Epithelial cell of prostate (primary cell): ENCODE results near the gene GPRC5D.

Experiments
- DNase-seq: peaks from one replicate; pipeline ENCODE4 v3.0.0-alpha.2; 2011; ENCODE audit warnings: low read depth, low spot score
- H3K27ac ChIP-seq: fragments of 450-650 bp; 2 replicates; pipeline ENCODE4 v1.5.1; 2017; ENCODE audit warnings: mild to moderate bottlenecking

The GPRC5D gene

DNA sequence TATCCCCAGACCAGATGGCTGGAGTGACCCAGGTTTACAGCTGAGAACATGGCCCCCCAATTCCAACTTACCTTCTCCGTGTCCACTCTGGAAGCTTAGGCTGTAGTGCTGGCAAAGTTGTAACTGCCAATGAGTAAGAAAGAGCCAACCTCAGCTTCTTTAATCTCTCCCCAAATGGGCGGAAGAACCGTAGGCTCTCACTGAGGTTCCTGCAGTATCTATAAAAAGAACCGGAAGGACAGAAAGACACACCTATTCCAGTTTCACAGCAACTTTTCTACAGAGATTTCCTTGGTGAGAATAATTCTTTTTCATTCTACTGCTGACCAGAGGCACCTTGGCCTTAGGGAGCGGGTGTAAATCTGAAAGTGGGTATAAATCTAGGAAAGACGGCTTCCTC is at the start of gene GPRC5D:
Gene GPRC5D (minus strand): TSS at position 135 of the 400 bp plus-strand sequence. CDS start 1,786 bp downstream, outside the sequence.
- H3K27ac ChIP-seq: no peak within 1 kb of the TSS
- DNase-seq: no peak

DNA sequence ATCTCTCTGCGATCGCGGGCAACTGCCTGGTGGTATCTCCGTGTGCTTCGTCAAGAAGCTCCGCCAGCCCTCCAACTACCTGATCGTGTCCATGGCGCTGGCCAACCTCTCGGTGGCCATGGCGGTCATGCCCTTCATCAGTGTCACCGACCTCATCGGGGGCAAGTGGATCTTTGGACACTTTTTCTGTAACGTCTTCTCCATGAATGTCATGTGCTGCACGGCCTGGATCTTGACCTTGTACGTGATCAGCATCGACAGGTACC is 49.7 kb upstream of the GPRC5D start:
- peak overlapping the region; percentile 79 for H3K27ac ChIP-seq

GRCh38 chr12:13000925-13001774 is 49.2 kb upstream of the GPRC5D start:
- H3K27ac ChIP-seq: peak overlapping the region; percentile 79
- DNase-seq: no peak

More for the DNA sequence above, 49.7 kb upstream of the GPRC5D start:
- DNase-seq: no peak

DNA sequence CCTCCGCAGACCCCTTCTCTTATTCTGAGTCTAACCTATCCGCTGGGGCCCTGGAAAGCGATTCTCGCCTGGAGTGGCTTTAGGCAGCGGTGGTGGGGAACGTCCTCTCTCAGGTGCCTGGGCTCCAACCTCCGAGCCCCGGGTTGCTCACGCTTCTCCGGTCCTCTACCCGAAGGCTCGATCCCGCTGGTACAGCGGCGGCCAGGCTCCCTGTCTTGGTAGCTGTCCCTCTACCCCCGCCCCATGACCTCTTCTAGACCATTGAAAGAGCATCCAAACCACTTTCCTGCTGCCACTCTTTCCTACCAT is 48.6 kb upstream of the GPRC5D start:
- DNase-seq: no peak
- peak overlapping the region; percentile 79 for H3K27ac ChIP-seq

DNA sequence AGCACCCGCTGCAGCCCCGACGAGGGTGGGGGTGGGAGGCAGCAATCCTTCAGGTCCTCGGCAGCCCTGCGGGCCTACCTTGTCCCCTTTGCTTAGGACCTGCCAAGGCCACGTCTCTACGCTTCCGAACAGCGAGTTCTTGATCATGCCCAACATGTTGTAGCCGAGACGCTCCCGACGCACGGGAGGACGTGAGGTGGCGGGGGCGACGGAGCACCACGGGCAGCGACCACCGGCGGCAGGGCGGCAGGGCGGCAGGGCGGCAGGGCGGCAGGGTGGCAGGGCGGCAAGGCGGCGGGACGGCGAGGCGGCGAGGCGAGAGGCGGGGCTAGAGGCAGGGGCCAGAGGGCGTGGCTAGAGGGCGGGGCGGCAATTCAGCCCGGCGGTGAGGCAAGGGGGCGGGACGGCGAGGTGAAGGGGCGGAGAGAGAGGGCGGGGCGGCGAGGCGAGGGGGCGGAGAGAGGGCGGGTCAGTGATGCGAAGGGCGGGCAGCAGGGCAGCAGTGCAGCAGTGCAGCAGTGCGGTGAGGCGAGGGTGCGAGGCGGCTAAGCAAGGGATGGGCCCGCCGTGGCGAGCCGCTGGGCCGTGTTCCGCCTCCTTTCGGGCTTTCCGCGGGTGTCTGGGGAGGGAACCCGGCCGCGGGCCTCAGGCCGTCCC is 48.1 kb upstream of the GPRC5D start, which contains the start of gene HEBP1:
Gene HEBP1 (minus strand): TSS at position 307 of the 657 bp plus-strand sequence. CDS start 151 bp downstream, at position 156.
- peak; percentile 29 for DNase-seq
- peak within 1 kb of the TSS; percentile 79 for H3K27ac ChIP-seq

GRCh38 chr12:12999271-12999958 is 47.4 kb upstream of the GPRC5D start:
- no peak for DNase-seq
- H3K27ac ChIP-seq: no peak overlapping the region

GRCh38 chr12:12998248-12998647 is 46.3 kb upstream of the GPRC5D start:
- no peak for DNase-seq
- no peak overlapping the region for H3K27ac ChIP-seq

- DNase-seq: no peak
- no peak overlapping the region for H3K27ac ChIP-seq
These were observed 45.8 kb upstream of the GPRC5D start for GRCh38 chr12:12997734-12998133.

DNA sequence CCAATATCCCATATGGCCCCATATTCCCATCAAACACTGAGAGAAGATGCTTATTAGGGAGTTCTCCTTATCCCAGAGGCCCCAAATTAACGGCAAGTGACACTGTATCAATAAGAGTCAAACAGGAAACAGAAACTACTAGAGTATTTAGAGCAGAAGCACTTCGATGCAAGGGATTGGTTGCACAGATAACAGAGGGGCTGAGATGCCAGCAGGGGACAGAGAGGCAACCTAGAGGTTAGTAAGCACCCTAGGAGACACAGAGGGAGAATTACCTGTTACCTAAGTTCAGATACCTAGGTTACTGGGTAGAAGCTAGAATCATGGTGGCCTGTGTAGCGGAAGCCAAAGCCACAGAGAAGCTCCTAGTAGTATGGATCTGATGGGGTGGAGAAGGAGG is 45.2 kb upstream of the GPRC5D start:
- H3K27ac ChIP-seq: no peak overlapping the region
- DNase-seq: no peak

DNA sequence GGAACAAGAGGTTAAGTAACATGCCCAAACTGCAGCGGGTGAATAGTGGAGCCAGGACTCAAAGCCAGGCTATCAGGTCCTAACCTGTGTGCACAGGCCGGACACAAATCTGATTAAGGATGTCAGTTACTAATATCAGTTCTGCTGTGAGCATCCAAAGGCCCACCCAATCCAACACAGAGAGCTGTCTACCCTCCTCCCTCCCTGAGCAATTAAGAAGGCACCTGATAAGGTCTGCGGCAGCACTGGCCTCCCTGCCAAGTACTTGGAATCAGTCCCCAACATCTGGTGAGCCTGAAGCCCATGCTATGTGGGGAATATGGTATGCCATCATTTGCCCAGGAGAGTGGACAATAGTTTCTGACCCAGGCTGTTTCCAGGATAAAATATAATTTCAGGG is 44.2 kb upstream of the GPRC5D start:
- DNase-seq: no peak

DNA sequence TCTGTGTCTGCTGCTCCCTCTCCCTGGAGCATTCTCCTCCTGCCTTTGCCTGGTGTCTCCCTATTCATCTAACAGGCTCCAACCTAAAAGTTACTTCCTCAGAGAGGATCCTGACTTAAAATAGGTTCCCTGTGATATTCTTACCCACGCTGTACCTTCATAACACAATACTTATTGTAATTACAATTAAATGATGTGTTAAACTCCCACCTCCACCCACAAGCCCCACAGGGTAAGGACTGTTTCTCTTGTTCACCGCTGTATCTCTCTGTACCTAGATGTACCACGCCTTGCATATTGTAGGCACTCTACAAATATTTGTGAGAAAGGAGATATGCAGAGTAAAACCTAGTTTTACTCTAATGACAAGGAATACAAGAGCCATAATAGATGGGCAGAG is 43.1 kb upstream of the GPRC5D start:
- DNase-seq: no peak
- no peak overlapping the region for H3K27ac ChIP-seq

More for the DNA sequence above, 44.2 kb upstream of the GPRC5D start:
- H3K27ac ChIP-seq: no peak overlapping the region

GRCh38 chr12:12993367-12993766 is 41.4 kb upstream of the GPRC5D start:
- H3K27ac ChIP-seq: no peak overlapping the region
- DNase-seq: no peak

- no peak for DNase-seq
These were observed 40.6 kb upstream of the GPRC5D start for GRCh38 chr12:12992418-12993130.

GRCh38 chr12:12990700-12991468 is 38.9 kb upstream of the GPRC5D start:
- no peak overlapping the region for H3K27ac ChIP-seq
- DNase-seq: no peak

More at GRCh38 chr12:12992418-12993130, 40.6 kb upstream of the GPRC5D start:
- peak overlapping the region; percentile 19 for H3K27ac ChIP-seq

DNA sequence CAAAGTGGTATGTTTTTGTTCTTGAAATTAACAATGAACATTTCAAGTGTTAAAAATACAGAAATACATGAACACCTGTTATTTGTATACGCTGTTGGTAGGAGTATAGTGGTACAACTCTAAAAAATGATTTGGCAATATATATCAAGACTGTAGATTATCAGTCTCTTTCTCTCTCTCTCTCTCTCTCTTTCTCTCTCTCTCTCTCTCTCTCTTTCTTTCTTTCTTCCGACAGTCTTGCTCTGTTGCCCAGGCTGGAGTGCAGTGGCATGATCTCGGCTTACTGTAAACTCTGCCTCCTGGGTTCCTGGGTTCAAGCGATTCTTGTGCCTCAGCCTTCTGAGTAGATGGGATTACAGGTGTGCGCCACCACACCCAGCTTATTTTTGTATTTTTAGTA is 35.5 kb upstream of the GPRC5D start:
- DNase-seq: no peak
- H3K27ac ChIP-seq: no peak overlapping the region

DNA sequence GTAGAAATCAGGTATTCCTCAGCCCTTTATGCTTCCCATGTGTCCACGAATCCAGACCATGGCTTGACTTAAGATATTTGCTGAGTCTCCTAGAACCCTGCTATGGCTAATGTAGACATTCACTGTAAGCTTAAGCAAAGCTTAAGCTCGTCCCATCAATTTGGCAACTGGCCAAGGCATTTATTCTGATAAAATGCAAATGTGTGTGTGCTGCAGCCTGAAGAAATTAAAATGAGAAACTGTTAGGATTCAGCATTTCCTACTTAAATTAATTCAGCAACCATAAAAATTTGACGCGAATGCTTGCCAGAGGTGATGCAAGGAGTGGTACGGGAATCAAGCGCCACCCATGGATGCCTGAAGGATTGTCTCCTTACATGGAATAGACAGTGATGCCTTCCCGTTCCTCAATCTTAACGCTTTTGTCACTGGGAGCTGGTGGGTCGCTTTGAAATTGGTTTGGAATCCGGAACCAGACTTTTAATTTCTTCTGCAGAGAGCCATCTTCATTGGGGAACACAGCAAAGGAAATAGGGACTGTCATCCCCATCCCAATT is 34.9 kb upstream of the GPRC5D start:
- no peak overlapping the region for H3K27ac ChIP-seq
- no peak for DNase-seq

GRCh38 chr12:12985817-12986408 is 33.9 kb upstream of the GPRC5D start:
- DNase-seq: no peak
- H3K27ac ChIP-seq: no peak overlapping the region

- H3K27ac ChIP-seq: no peak overlapping the region
These were observed 32.2 kb upstream of the GPRC5D start for GRCh38 chr12:12984149-12984548.

GRCh38 chr12:12983420-12984035 is 31.6 kb upstream of the GPRC5D start:
- H3K27ac ChIP-seq: no peak overlapping the region
- DNase-seq: no peak

More at GRCh38 chr12:12984149-12984548, 32.2 kb upstream of the GPRC5D start:
- DNase-seq: no peak
